D721Med (cell line): ENCODE data around the gene SEC22C.

ENCODE experiments used
- DNase-seq: peaks from one replicate; pipeline ENCODE4 v3.0.0; 2011; ENCODE audit warnings: low spot score; ENCODE audit not compliant: insufficient read length
- FAIRE-seq: peaks from 2 replicates; lab custom pipeline; 2011; peaks lifted over from hg19 to GRCh38; lab: Jason Lieb, UNC
- TF ChIP-seq, protein P1 (sequence below): IDR thresholded peaks from 2 replicates; pipeline ENCODE4 v1.5.1; 2012; ENCODE audit warnings: mild to moderate bottlenecking, control low read depth; ENCODE audit not compliant: insufficient read depth; ENCODE audit errors: missing control alignments

Gene SEC22C

DNA sequence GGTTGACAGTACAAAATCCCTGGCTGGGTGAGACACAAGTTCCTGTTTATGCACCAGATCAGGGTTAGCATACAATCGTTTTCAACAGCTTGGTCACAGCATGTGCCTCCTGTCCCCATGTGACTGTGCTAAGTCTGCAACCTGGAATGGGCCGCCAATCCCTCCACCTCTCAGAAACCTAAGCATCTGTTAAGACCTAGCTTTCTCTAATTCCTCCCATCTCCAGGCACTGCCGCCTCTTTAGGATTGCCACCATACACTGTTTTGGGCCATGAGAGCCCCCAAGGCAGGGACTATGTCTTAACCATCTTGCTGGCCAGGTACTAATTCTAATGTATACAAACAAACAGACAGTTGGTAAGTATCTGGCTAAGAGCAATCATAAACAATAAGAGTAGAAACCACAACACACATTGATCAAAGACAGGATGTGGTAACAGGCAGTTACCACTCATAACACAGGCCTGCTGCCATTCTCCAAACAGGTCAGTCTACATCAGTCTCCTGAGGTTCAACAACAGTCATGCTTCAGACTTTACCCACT, 25.6 kb downstream of the SEC22C start:
- FAIRE-seq (no peak), DNase-seq (no peak)
- TF ChIP-seq, protein P1, sequence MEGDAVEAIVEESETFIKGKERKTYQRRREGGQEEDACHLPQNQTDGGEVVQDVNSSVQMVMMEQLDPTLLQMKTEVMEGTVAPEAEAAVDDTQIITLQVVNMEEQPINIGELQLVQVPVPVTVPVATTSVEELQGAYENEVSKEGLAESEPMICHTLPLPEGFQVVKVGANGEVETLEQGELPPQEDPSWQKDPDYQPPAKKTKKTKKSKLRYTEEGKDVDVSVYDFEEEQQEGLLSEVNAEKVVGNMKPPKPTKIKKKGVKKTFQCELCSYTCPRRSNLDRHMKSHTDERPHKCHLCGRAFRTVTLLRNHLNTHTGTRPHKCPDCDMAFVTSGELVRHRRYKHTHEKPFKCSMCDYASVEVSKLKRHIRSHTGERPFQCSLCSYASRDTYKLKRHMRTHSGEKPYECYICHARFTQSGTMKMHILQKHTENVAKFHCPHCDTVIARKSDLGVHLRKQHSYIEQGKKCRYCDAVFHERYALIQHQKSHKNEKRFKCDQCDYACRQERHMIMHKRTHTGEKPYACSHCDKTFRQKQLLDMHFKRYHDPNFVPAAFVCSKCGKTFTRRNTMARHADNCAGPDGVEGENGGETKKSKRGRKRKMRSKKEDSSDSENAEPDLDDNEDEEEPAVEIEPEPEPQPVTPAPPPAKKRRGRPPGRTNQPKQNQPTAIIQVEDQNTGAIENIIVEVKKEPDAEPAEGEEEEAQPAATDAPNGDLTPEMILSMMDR, result no peak

DNA sequence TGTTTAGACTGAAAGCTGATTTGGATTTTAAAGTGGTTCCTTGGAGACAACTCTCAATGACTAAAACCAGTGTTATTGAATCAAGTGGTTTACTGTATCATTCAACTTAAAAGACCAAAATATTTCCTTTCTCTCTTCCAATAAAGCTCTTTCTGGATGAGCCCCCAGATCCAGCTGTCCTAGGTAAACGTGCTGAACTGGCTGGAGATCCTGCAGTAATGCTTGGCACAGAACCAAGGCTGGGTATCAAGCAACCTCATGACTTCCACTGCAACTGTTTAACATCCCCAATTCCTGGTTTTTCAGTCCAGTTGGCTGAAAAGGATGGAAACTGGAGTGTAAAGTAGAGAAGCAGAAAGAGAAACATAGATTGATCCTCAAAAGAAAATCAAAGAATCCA, 28.9 kb downstream of the SEC22C start:
- DNase-seq, result no peak
- TF ChIP-seq, protein P1, result no peak
- FAIRE-seq, result no peak

DNA sequence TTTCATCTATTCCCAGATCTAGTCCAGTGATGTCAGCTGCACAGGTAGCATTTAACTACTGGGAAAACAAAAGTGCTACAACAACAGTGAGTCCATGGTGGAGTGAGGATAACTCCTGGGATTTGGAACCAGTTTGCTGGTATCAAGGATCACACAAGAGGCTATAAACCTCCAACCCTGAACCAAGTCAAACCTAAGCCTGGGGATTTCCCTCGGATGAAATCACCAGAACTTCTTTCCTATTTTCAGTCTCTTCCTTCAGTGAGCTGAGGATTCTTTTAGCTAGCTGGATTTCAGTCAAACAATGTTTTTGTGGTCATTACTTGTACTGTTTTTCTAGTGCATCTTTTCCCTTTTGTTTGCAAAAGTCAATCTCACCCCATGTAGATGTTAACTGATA, 31.5 kb downstream of the SEC22C start:
- FAIRE-seq (no peak), DNase-seq (no peak)
- TF ChIP-seq, protein P1, result no peak

DNA sequence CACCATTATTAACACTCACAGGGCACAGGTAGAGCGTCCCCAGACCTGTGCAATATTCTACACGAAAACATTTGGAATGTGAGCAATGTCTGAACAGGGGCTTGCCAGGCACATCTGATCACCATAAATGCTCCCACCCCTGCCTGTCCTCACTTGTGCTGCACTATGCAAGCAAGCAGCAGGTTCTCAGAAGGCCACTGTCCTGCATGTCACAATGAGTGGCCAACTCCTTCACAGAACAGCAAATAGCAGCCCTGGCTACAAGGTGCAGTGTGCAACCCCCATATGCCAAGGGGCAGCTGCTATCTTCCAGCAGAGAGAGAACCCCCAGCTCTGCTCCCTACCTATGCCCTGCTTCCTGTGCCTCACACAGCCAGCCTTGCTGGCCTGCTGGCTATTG, 32.6 kb downstream of the SEC22C start:
- FAIRE-seq (no peak), DNase-seq (no peak)
- TF ChIP-seq, protein P1, result no peak

DNA sequence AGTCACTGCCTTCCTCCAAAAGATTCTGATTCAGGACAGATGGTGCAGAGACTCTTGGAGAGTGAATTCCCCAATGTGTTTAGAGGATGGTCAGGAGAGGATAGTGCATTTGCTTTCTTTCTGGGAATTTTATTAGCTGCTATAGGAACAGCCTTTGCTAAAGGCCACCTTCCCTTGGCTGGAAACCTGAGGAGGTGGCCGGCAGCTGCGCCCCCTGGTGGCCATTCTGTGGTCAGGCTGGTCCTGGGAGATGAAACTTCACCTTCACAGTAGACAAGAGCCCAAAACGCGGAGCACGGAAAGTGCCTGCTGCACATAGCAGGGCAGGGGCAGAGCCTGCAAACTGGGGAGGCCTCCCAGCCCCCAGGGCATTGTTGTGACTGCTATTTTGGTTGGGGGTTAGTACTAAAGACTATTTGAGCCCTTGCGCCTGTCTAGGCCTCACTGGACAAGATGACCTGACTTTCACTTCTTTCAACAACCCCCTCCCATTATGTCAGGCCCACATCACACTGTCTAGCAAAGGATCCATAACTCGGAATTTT, 34.3 kb downstream of the SEC22C start:
- TF ChIP-seq, protein P1, result peak; percentile 83
- no peak for FAIRE-seq
- no peak for DNase-seq

DNA sequence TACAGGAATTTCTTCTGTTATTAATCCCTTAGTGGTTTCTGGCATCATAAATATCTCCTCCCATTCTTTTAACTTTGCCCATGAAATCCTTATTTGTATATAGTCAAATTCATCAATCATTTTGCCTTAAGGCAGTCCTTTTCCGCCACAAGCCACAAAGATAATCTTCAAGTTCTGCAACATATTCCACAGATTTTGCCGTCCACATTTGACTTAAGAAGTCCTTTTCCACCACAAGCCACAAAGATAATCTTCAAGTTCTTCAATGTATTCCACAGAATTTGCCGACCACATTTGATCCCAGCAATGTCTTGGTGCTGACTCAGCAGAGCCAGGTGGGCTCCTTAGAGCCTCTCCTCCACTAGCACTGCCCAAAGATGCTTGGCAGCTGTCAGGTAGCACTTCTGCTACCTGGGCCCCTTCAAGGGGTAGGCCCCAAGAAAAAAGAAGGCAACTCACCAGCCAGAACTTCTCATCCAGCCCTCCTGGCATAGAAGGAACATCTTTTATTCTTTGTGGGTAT, 35.0 kb downstream of the SEC22C start:
- FAIRE-seq (no peak), DNase-seq (no peak)
- TF ChIP-seq, protein P1, result no peak

DNA sequence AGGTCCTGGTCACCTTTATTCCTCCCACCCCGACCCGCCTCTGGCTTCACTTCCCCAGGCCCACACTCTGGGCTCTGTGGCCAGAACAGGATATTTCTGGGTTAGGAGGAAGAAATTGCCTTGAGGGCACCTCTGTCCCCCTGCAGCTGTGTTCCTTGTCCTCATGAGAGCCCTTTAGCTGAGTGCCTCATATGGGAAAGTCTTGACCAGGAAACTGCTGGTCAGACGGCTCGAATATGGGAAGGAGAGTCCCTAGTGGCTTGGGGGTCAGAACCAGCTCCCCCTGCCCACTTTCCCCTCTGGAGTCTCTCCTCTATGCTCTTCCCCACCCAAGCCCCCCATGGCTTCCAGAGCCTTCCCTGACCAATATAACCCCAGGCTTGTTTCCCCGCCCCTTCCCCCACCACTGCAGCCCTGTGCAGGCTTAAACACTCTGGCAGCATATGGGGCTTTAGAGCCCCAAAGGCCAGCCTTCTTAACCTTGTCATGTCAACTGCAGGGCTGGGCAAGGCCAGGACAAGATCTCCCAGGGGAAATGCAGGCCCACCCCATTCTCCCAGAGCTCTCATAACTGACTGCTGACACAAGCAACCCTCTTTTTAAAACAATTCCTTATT, 36.4 kb downstream of the SEC22C start:
- no peak for FAIRE-seq
- TF ChIP-seq, protein P1, result no peak
- DNase-seq, result no peak
